HUES64 (cell line): ENCODE data around the gene MICOS13.

Experiments
- H3K27ac ChIP-seq: 2 replicates; pipeline ENCODE4 v1.7.0; 2013; ENCODE audit warnings: low read depth, low read length, inconsistent platforms
- H3K27me3 ChIP-seq: 2 replicates; pipeline ENCODE4 v1.6.1; 2013; ENCODE audit warnings: mild to moderate bottlenecking, low read length; ENCODE audit not compliant: insufficient read depth
- H3K36me3 ChIP-seq: 2 replicates; pipeline ENCODE4 v1.6.1; 2013; ENCODE audit warnings: mild to moderate bottlenecking, low read length; ENCODE audit not compliant: insufficient read depth
- H3K4me1 ChIP-seq: 2 replicates; pipeline ENCODE4 v1.6.1; 2013; ENCODE audit warnings: mild to moderate bottlenecking, low read length, moderate library complexity; ENCODE audit not compliant: insufficient read depth
- H3K4me3 ChIP-seq: 2 replicates; pipeline ENCODE4 v1.5.1; 2013; ENCODE audit warnings: mild to moderate bottlenecking, low read length, moderate library complexity
- H3K9ac ChIP-seq: 2 replicates; pipeline ENCODE4 v1.6.1; 2013; ENCODE audit warnings: mild to moderate bottlenecking, low read depth, low read length
- H3K9me3 ChIP-seq: 2 replicates; pipeline ENCODE4 v1.6.1; 2013; ENCODE audit warnings: low read depth, low read length; ENCODE audit not compliant: insufficient read depth
- WGBS: fragments of 150-250, 120-280 bp; methylation state at CpG from one replicate; pipeline ENCODE4 v1.1.7; 2013; ENCODE audit warnings: missing lambda C conversion rate; 5-methylcytosine and 5-hydroxymethylcytosine counted together

The MICOS13 gene

DNA sequence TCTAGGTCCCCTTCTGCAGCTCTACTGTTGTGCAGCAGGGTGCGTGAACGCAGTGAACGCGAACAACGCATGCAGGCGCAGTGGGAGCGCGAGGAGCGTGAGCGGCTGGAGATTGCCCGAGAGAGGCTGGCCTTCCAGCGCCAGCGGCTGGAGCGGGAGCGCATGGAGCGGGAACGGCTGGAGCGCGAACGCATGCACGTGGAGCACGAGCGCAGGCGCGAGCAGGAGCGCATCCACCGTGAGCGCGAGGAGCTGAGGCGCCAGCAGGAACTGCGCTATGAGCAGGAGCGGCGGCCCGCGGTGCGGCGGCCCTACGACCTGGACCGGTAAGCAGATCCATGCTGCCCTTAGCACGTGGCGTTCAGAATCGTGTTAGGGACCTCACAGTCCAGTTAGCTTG is 18.8 kb downstream of the MICOS13 start:
- WGBS: 96% methylated on average over 42 of the region's 42 CpGs
- Histone ChIP-seq H3K36me3 (peaks cover 95% of the 10 kb centered on the region), H3K27ac (no peak overlapping the region), H3K9me3 (no peaks in the 10 kb centered on the region), H3K4me1 (no peaks in the 10 kb centered on the region), H3K4me3 (no peak overlapping the region), H3K9ac (no peak overlapping the region), H3K27me3 (no peaks in the 10 kb centered on the region)

- Histone ChIP-seq H3K27me3 (no peaks in the 10 kb centered on the region), H3K9ac (no peak overlapping the region), H3K9me3 (no peaks in the 10 kb centered on the region), H3K36me3 (peaks cover 94% of the 10 kb centered on the region), H3K27ac (no peak overlapping the region), H3K4me3 (no peak overlapping the region), H3K4me1 (no peaks in the 10 kb centered on the region)
- 96% methylated on average over 4 of the region's 5 CpGs for WGBS
These were observed 24.9 kb downstream of the MICOS13 start for GRCh38 chr19:5655412-5655811.

- Histone ChIP-seq H3K36me3 (peaks cover 94% of the 10 kb centered on the region), H3K4me3 (no peak overlapping the region), H3K27me3 (no peaks in the 10 kb centered on the region), H3K4me1 (no peaks in the 10 kb centered on the region), H3K9ac (no peak overlapping the region), H3K9me3 (no peaks in the 10 kb centered on the region), H3K27ac (no peak overlapping the region)
- 95% methylated on average over 5 of the region's 5 CpGs for WGBS
These were observed 25.4 kb downstream of the MICOS13 start for GRCh38 chr19:5654931-5655330.

GRCh38 chr19:5652261-5652660 is 28.1 kb downstream of the MICOS13 start:
- Histone ChIP-seq H3K27me3 (no peaks in the 10 kb centered on the region), H3K27ac (no peak overlapping the region), H3K36me3 (peaks cover 91% of the 10 kb centered on the region), H3K4me1 (no peaks in the 10 kb centered on the region), H3K9me3 (no peaks in the 10 kb centered on the region), H3K9ac (no peak overlapping the region), H3K4me3 (no peak overlapping the region)
- 97% methylated on average over 10 of the region's 10 CpGs for WGBS

- H3K27ac ChIP-seq: no peak overlapping the region
- H3K4me1 ChIP-seq: no peaks in the 10 kb centered on the region
- H3K36me3 ChIP-seq: peaks cover 92% of the 10 kb centered on the region
- 94% methylated on average over 5 of the region's 5 CpGs for WGBS
- H3K27me3 ChIP-seq: no peaks in the 10 kb centered on the region
- no peaks in the 10 kb centered on the region for H3K9me3 ChIP-seq
- no peak overlapping the region for H3K4me3 ChIP-seq
- H3K9ac ChIP-seq: no peak overlapping the region
These were observed 29.0 kb downstream of the MICOS13 start for GRCh38 chr19:5651361-5651760.

- WGBS: 98% methylated on average over 5 of the region's 11 CpGs
- peaks cover 92% of the 10 kb centered on the region for H3K36me3 ChIP-seq
These were observed 31.9 kb downstream of the MICOS13 start for GRCh38 chr19:5648464-5648863.

DNA sequence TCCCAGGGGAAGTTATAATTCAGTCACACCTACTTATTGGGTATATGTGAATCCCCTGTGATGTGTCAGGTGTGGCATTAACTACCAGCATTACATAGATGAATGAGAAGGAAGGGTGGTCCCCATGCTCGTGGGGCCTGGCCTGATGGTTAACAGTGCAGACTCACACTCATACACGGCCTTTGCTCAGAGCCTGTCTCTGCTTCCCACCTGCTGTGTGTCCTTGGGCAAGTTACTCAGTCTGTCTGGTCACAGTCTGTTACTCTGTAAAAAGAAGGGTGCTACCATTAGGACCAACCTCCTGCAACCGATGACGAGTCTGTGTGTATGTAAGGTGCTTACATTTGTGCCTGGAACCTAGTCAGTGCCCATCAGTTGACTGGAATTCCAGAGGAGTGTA is 33.6 kb downstream of the MICOS13 start:
- Histone ChIP-seq H3K9me3 (no peaks in the 10 kb centered on the region), H3K9ac (no peak overlapping the region), H3K27me3 (no peaks in the 10 kb centered on the region), H3K36me3 (peaks cover 92% of the 10 kb centered on the region), H3K4me1 (no peaks in the 10 kb centered on the region), H3K27ac (no peak overlapping the region), H3K4me3 (no peak overlapping the region)
- 95% methylated on average over 4 of the region's 4 CpGs for WGBS

More at GRCh38 chr19:5648464-5648863, 31.9 kb downstream of the MICOS13 start:
- Histone ChIP-seq H3K4me3 (no peak overlapping the region), H3K9me3 (no peaks in the 10 kb centered on the region), H3K9ac (no peak overlapping the region), H3K27me3 (no peaks in the 10 kb centered on the region), H3K27ac (no peak overlapping the region), H3K4me1 (no peaks in the 10 kb centered on the region)

GRCh38 chr19:5645409-5645808 is 34.9 kb downstream of the MICOS13 start:
- Histone ChIP-seq H3K9ac (no peak overlapping the region), H3K4me1 (no peaks in the 10 kb centered on the region), H3K27ac (no peak overlapping the region), H3K36me3 (peaks cover 87% of the 10 kb centered on the region), H3K9me3 (no peaks in the 10 kb centered on the region), H3K27me3 (no peaks in the 10 kb centered on the region), H3K4me3 (no peak overlapping the region)
- 96% methylated on average over 5 of the region's 5 CpGs for WGBS

DNA sequence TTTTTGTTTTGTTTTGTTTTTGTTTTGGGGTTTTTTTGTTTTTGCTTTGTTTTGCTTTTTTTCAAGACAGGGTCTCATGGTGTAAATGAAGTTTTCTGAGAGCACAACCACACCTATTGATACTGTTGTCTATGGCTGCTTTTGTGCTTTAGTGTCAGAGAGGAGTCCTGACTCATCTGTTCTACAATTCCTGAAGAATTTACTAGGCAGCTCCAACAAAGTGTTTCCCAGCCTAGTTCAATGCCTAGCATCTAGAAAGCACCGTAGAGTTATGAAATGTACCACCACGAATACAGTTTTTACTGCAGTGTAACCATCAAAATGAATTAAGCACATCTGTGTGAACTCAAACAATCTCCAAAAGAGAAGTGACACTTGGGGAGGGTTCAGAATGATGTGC is 36.3 kb downstream of the MICOS13 start:
- Histone ChIP-seq H3K9me3 (no peaks in the 10 kb centered on the region), H3K4me1 (no peaks in the 10 kb centered on the region), H3K27ac (no peak overlapping the region), H3K36me3 (peaks cover 78% of the 10 kb centered on the region), H3K9ac (no peak overlapping the region), H3K4me3 (no peak overlapping the region), H3K27me3 (no peaks in the 10 kb centered on the region)
- WGBS: 97% methylated on average over 2 of the region's 2 CpGs

GRCh38 chr19:5643060-5643459 is 37.3 kb downstream of the MICOS13 start:
- Histone ChIP-seq H3K4me1 (no peaks in the 10 kb centered on the region), H3K36me3 (peaks cover 78% of the 10 kb centered on the region)

DNA sequence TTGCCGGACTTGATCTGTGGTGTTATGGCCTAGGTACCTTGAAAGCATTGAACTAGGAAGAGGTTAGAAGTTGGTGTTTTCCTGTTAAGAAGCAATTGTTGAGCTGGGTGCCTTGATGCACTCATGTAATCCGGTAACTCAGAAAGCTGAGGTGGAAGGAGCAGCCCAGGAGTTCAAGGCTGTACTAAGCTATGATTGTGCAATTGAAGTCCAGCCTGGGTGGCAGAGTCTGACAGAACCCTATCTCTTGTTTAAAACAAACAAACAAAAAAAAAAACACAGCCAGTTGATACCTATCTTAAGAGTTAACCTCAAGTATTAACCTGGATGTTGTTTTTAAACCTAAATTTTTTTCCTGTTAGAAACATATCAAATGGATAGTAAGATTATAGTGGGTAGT is 38.1 kb downstream of the MICOS13 start:
- Histone ChIP-seq H3K27me3 (no peaks in the 10 kb centered on the region), H3K27ac (no peak overlapping the region), H3K36me3 (peaks cover 74% of the 10 kb centered on the region), H3K9me3 (no peaks in the 10 kb centered on the region), H3K9ac (no peak overlapping the region), H3K4me3 (no peak overlapping the region), H3K4me1 (no peaks in the 10 kb centered on the region)
- 96% methylated on average over 2 of the region's 2 CpGs for WGBS

More at GRCh38 chr19:5643060-5643459, 37.3 kb downstream of the MICOS13 start:
- 95% methylated on average over 4 of the region's 4 CpGs for WGBS
- Histone ChIP-seq H3K9me3 (no peaks in the 10 kb centered on the region), H3K27ac (no peak overlapping the region), H3K27me3 (no peaks in the 10 kb centered on the region), H3K4me3 (no peak overlapping the region), H3K9ac (no peak overlapping the region)

DNA sequence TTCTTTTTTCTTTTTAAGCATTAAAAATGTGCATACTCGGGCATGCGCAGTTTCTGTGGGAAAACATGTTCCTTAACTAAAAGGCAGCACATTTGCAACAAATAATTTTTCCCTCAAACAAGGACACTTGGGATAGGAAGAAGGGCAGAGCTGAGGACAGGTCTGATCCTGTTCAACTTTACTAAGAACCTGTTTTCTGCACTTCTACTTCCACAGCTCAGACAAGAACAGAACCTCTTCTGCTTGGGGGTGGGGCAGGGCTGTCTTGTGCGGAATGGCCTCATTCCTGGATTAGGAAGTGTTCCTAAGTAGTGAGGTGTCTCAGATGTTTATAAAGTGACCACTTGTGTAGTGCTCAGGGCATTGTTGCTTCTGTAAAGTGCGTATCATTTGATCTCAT is 39.1 kb downstream of the MICOS13 start:
- Histone ChIP-seq H3K27ac (no peak overlapping the region), H3K4me3 (no peak overlapping the region), H3K27me3 (no peaks in the 10 kb centered on the region), H3K9me3 (no peaks in the 10 kb centered on the region), H3K4me1 (no peaks in the 10 kb centered on the region), H3K36me3 (peaks cover 65% of the 10 kb centered on the region), H3K9ac (no peak overlapping the region)
- WGBS: 94% methylated on average over 4 of the region's 4 CpGs
